PC-9 (cell line): Measurements from ENCODE around the gene PVALB. TPM values are rescaled to one million over a fixed set of nuclear protein-coding genes. Genes with fewer than 3 reads are reported as not detected.

Source experiments
- BruUV-seq: library from RNA; stranded (reverse); fragments of 400-500 nt; replicated peaks from 2 replicates; lab custom pipeline; 2021; lab: Mats Ljungman, UMichigan
- CTCF ChIA-PET: fragments of 300-600 bp; sonication (Branson Sonifier 250); formaldehyde crosslinking; loops from one replicate; lab custom pipeline; 2022; ENCODE audit warnings: antibody characterized with exemption; lab: Charles Lee
- POLR2A ChIA-PET: fragments of 300-600 bp; sonication (Branson Sonifier 250); formaldehyde crosslinking; loops from one replicate; lab custom pipeline; 2022; ENCODE audit warnings: antibody characterized with exemption; ENCODE audit not compliant: unreplicated experiment; lab: Charles Lee
- DNase-seq, 2 experiments: peaks; one replicate each; pipeline versions ENCODE4 v3.0.0 to v3.0.0-alpha.2; 2015 to 2022; ENCODE audit warnings: mixed read lengths in 1 of 2
- H2AFZ ChIP-seq: fragments of 200-600 bp; sonication (generic); 2 replicates; pipeline ENCODE4 v1.8.1; 2017; ENCODE audit warnings: antibody characterized with exemption
- H3F3A ChIP-seq: fragments of 200-600 bp; sonication (generic); 2 replicates; pipeline ENCODE4 v1.8.1; 2017; ENCODE audit warnings: antibody characterized with exemption, mild to moderate bottlenecking, low read depth; ENCODE audit not compliant: insufficient read depth
- H3K27ac ChIP-seq: fragments of 200-600 bp; sonication (generic); 2 replicates; pipeline ENCODE4 v1.6.1; 2016; ENCODE audit warnings: mixed run types
- H3K27me3 ChIP-seq: fragments of 200-600 bp; sonication (generic); 2 replicates; pipeline ENCODE4 v1.6.1; 2016; ENCODE audit warnings: low read depth, mixed run types; ENCODE audit not compliant: insufficient read depth
- H3K36me3 ChIP-seq: fragments of 200-600 bp; sonication (generic); 2 replicates; pipeline ENCODE4 v1.6.1; 2016; ENCODE audit warnings: low read depth, mixed run types
- H3K4me1 ChIP-seq: fragments of 200-600 bp; sonication (generic); replicated peaks from 2 replicates; pipeline ENCODE4 v1.6.1; 2016; ENCODE audit warnings: mixed run types; ENCODE audit not compliant: insufficient read depth
- H3K4me2 ChIP-seq: fragments of 200-600 bp; sonication (generic); 2 replicates; pipeline ENCODE4 v1.6.1; 2017; ENCODE audit warnings: mixed run types
- H3K4me3 ChIP-seq: fragments of 200-600 bp; sonication (generic); 2 replicates; pipeline ENCODE4 v1.6.1; 2016; ENCODE audit warnings: mixed run types
- H3K79me2 ChIP-seq: fragments of 200-600 bp; sonication (generic); 2 replicates; pipeline ENCODE4 v1.6.1; 2017; ENCODE audit warnings: low read depth, mixed run types
- H3K9me2 ChIP-seq: fragments of 200-600 bp; sonication (generic); 2 replicates; pipeline ENCODE4 v1.8.1; 2017; ENCODE audit warnings: mild to moderate bottlenecking; ENCODE audit not compliant: insufficient read depth
- H3K9me3 ChIP-seq: fragments of 200-600 bp; sonication (generic); 2 replicates; pipeline ENCODE4 v1.8.1; 2016; ENCODE audit warnings: low read depth; ENCODE audit not compliant: insufficient read depth
- H4K20me1 ChIP-seq: fragments of 200-600 bp; sonication (generic); 2 replicates; pipeline ENCODE4 v1.8.1; 2017; ENCODE audit not compliant: insufficient read depth
- CTCF ChIP-seq: fragments of 200-600 bp; sonication (generic); conservative IDR thresholded peaks from 2 replicates; pipeline ENCODE4 v1.6.1; 2017; ENCODE audit warnings: mixed run types, antibody characterized with exemption, mild to moderate bottlenecking, moderate library complexity
- EZH2 ChIP-seq: fragments of 200-600 bp; sonication (generic); IDR thresholded peaks from 2 replicates; pipeline ENCODE4 v1.8.0; 2017; ENCODE audit warnings: antibody characterized with exemption, low read depth
- intact Hi-C: fragments of 100-400 bp; cut with micrococcal nuclease; formaldehyde crosslinking; loops from one replicate; pipeline ENCODE4 v1.10.0; 2022; ENCODE audit not compliant: unreplicated experiment
- total RNA-seq: library from RNA; stranded (reverse); gene quantifications from 2 replicates; pipeline ENCODE4 v1.2.3, GENCODE V29; 2021

Gene PVALB
- total RNA-seq, 1 experiment from 2014 or later = not detected

DNA sequence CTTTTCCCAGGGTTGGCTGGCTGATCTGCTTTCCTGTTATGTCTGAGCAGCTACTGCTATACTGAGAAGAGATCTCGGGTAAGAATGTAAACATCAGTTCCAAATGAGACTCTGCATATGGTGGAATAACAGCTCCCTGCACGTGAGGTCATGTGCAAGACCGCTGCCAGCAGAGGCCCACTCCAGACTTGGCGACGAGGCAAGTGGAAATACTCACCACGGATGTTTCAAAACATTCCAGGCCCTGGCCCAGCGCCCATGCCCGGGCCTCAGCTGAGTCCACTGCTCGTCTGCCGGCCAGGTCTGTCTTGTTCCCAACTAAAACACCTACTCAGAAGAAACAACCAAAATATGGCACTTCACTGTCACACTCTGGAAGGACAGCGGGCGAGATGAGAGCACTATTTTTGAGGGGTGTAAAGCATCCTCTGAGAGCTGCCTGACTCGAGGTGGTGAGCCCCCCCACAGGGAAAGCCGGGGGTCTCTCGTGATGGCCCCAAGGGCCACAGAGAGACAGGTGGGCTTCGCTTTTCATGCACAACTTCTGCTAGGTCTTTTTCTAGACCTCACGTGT, 54.1 kb downstream of the PVALB start:
- no peak for DNase-seq
- no TSS peak for BruUV-seq
- CTCF ChIA-PET = interaction anchor here (0.5 to 1.0 kb wide), 2 partner anchors 216 to 447 kb away, joined by 3 to 4 read pairs; no protein-coding TSS in a partner anchor
- H3K9me2 ChIP-seq = no peaks in the 10 kb centered on the region
- peaks cover 8% of the 10 kb centered on the region; the same call in 1 of the 2 replicates for H3F3A ChIP-seq
- H3K4me2 ChIP-seq = no peak overlapping the region
- H3K4me1 ChIP-seq = peaks cover 14% of the 10 kb centered on the region
- POLR2A ChIA-PET = interaction anchor here (1.2 kb wide), 1 partner anchor 13 kb away, joined by 13 read pairs; the partner anchor contains the start of gene IFT27
- no peaks in the 10 kb centered on the region for H4K20me1 ChIP-seq
- H3K36me3 ChIP-seq = no peaks in the 10 kb centered on the region
- intact Hi-C loops = no loop called here
- no peak overlapping the region for H3K27ac ChIP-seq
- H3K9me3 ChIP-seq = no peaks in the 10 kb centered on the region
- H3K79me2 ChIP-seq = no peaks in the 10 kb centered on the region
- H3K4me3 ChIP-seq = no peak overlapping the region
- no peaks in the 10 kb centered on the region for H3K27me3 ChIP-seq
- TF ChIP-seq EZH2 (no peak), CTCF (no peak)
- no peak overlapping the region for H2AFZ ChIP-seq

- BruUV-seq = no TSS peak
- Histone ChIP-seq H3K4me2 (no peak overlapping the region), H2AFZ (no peak overlapping the region), H3K79me2 (no peaks in the 10 kb centered on the region), H3K27ac (no peak overlapping the region), H3K27me3 (no peaks in the 10 kb centered on the region), H4K20me1 (no peaks in the 10 kb centered on the region), H3K36me3 (no peaks in the 10 kb centered on the region), H3K4me1 (peaks cover 14% of the 10 kb centered on the region), H3K9me2 (no peaks in the 10 kb centered on the region), H3F3A (peaks cover 8% of the 10 kb centered on the region; the same call in 1 of the 2 replicates), H3K4me3 (no peak overlapping the region), H3K9me3 (no peaks in the 10 kb centered on the region)
- no peak for TF ChIP-seq EZH2
- TF ChIP-seq CTCF = no peak
- CTCF ChIA-PET = no interaction called here
- DNase-seq = no peak
- POLR2A ChIA-PET = interaction anchor here (0.9 kb wide), 1 partner anchor 1520 kb away, joined by 7 read pairs; no protein-coding TSS in a partner anchor
- intact Hi-C loops = no loop called here
These were observed 55.1 kb downstream of the PVALB start for GRCh38 chr22:36761553-36762240.

GRCh38 chr22:36760786-36761185, 56.0 kb downstream of the PVALB start:
- Histone ChIP-seq H3K4me2 (no peak overlapping the region), H3K4me1 (peaks cover 14% of the 10 kb centered on the region), H3K9me3 (no peaks in the 10 kb centered on the region), H3K27ac (no peak overlapping the region), H4K20me1 (no peaks in the 10 kb centered on the region), H3K9me2 (no peaks in the 10 kb centered on the region), H3K36me3 (no peaks in the 10 kb centered on the region), H3K27me3 (peaks cover 5% of the 10 kb centered on the region; the same call in 1 of the 2 replicates), H3K4me3 (no peak overlapping the region), H3F3A (peaks cover 8% of the 10 kb centered on the region; the same call in 1 of the 2 replicates), H2AFZ (no peak overlapping the region), H3K79me2 (no peaks in the 10 kb centered on the region)
- TF ChIP-seq CTCF (no peak), EZH2 (no peak)
- intact Hi-C loops = no loop called here
- no peak for DNase-seq
- no TSS peak for BruUV-seq
- CTCF ChIA-PET = no interaction called here
- POLR2A ChIA-PET = interaction anchor here (0.9 kb wide), 1 partner anchor 1521 kb away, joined by 7 read pairs; no protein-coding TSS in a partner anchor
